ENCODE data around the gene KLHDC10.
"Not testable (repeated sequence)": the region's sequence is repeated elsewhere in the genome, so short reads cannot be mapped to it uniquely, and the experiment has no call there.

Gene KLHDC10, protein sequence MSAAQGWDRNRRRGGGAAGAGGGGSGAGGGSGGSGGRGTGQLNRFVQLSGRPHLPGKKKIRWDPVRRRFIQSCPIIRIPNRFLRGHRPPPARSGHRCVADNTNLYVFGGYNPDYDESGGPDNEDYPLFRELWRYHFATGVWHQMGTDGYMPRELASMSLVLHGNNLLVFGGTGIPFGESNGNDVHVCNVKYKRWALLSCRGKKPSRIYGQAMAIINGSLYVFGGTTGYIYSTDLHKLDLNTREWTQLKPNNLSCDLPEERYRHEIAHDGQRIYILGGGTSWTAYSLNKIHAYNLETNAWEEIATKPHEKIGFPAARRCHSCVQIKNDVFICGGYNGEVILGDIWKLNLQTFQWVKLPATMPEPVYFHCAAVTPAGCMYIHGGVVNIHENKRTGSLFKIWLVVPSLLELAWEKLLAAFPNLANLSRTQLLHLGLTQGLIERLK

DNA sequence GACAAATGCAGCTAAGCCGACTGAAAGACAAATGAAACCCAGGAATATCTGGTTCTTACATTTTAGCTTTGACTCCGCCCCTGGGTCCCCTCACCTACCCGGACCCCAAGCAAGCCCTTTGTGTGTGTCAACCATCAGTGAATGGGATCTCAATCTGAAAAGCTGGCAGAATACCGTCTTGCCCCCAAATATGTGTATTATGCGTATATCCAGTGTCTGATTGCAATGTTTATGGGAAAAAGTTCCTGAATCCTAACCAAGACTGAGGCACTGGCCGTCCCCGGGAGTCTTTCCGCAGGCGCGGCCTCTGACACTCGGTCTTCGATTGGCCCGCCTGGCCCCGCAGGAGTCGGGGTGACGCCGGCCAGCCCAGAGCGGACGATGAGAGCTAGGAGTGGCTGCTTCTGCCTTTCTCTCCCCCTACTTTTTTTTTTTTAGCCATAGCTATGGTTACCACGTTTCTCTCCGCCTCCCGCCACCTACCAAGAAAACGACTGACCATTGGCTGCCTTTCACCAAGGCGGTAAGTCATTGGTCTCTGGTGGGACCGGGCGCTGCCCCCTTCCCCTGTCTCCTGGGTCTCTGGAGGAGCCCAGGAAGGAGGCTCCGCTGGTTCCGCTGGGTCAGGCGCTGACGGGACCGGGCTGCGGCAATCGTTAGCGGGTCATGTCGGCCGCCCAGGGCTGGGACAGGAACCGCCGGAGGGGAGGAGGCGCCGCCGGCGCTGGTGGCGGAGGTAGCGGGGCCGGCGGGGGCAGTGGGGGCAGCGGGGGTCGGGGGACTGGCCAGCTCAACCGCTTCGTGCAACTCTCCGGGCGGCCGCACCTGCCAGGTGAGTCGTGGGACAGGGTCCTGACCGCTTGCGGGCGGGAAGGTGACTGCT, at the start of gene KLHDC10:
Gene KLHDC10, plus strand, starts transcription at position 557 of the 883 bp plus-strand sequence. Its CDS starts 110 bp downstream, at position 667.
- peak; percentile 96 for DNase-seq (ENCODE audit: insufficient read length, low spot score)
- FAIRE-seq = no peak

DNA sequence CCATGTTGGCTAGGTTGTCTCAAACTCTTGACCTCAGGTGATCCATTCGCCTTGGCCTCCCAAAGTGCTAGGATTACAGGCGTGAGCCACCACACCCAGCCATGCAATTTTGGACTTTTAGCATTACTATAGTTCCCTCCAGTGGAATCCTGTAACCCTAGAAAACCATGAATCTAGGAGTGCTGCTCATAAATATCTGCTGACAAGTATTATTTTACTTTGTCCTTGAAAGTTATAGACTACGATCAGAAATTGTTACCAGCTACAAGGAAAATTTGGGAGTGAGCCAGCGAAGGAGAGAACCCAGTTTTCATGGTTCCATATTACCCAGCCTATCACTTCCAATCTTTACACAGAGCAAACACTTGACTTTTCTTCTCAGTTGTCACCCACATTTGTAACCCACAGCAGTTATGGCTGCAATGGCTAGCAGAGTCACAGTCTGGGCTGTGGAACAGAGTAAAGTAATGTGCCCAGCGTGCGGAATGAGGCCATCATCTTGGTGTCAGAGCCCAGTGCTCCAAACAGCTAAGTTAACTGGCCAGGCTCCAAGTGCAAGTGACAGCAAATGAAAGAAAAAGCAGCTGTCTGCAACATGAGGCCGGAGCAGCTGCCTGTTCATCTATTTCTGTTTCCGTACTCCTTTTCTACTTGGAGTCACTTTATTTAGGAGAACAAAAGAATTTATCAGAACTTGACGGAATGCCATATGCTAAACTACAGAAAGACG, 49.1 kb upstream of the KLHDC10 start:
- FAIRE-seq (no peak), DNase-seq (ENCODE audit: insufficient read length, low spot score) (no peak)

GRCh38 chr7:130022115-130022514, 48.2 kb upstream of the KLHDC10 start:
- no peak for FAIRE-seq
- DNase-seq (ENCODE audit: insufficient read length, low spot score) = no peak

DNA sequence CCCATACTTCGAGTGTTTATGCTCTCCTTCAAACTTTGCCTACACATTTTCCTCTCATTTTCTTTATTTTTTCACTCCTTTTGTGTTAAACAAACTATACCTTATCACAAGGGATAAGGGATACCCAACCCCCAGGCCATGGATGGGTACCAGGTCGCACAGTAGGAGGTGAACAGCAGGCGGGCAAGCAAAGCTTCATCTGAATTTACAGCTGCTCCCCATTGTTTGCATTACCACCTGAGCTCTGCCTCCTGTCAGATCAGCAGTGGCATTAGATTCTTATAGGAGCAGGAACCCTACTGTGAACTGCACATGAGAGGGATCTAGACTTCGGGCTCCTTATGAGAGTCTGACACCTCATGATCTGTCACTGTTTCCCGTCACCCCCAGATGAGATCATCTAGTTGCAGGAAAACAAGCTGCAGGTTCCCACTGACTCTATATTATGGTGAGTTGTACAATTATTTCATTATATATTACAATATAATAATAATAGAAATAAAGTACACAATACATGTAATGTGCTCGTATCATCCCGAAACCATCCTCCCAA, 47.6 kb upstream of the KLHDC10 start:
- FAIRE-seq = no peak
- DNase-seq (ENCODE audit: insufficient read length, low spot score) = no peak

- DNase-seq (ENCODE audit: insufficient read length, low spot score) = no peak
- FAIRE-seq = no peak
These were observed 45.9 kb upstream of the KLHDC10 start for GRCh38 chr7:130024390-130024789.

GRCh38 chr7:130032698-130033097, 37.6 kb upstream of the KLHDC10 start:
- DNase-seq (ENCODE audit: insufficient read length, low spot score) (no peak), FAIRE-seq (no peak)

GRCh38 chr7:130037703-130038102, 32.6 kb upstream of the KLHDC10 start:
- DNase-seq (ENCODE audit: insufficient read length, low spot score) (no peak), FAIRE-seq (no peak)

DNA sequence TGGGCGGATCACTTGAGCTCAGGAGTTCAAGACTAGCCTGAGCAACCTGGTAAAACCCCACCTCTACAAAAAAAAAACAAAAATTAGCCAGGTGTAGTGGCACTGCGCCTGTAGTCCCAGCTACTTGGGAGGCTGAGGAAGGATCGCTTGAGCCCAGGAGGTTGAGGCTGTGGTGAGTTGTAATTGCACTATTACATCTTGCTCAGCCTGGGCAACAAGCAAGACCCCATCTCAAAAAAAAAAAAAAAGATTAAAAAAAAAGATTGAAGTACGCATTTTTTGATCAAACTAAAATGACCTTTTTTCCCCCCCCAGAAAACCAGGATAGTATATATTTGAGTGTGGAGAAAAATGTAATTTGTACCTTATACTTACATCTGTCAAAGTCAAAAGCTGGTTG, 29.8 kb upstream of the KLHDC10 start:
- DNase-seq (ENCODE audit: insufficient read length, low spot score) = no peak
- FAIRE-seq = no peak

DNA sequence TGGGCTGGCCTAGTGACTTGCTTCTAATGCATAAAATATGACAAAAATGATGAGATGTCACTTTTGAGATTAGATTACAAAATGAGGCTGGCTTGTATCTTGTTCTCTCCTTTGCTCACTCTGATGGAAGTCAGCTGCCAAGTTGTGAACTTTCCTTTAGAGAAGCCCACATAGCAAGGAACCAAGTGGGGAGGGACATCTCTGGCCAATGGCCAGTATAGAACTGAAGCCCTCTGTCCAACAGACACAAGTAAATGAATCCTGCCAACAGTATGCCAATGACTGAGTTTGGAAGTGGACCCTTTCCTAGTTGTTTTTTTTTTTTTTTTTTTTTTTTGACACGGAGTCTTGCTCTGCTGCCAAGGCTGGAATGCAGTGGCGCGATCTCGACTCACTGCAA, 22.5 kb upstream of the KLHDC10 start:
- DNase-seq (ENCODE audit: insufficient read length, low spot score) = no peak
- FAIRE-seq = no peak

DNA sequence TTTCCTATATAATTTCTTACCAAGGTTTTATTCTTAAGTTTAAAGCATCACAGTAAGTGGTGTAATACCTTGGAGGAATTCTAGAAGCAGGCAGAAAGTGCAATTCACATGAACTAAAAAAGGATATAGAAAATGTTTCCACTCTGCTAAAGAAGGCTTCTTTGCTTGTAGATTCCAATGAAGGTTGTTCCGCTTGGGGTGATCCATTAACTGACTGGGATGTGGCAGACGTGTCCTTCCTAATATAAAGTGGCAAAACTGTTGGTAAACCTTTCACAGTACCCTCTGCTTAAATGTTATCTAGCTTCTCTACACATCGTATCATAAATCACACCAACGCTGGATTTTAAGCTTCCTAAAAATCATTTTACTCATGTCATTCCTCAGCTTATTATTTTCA, 21.4 kb upstream of the KLHDC10 start:
- DNase-seq (ENCODE audit: insufficient read length, low spot score) (no peak), FAIRE-seq (no peak)

GRCh38 chr7:130052250-130052649, 18.1 kb upstream of the KLHDC10 start:
- DNase-seq (ENCODE audit: insufficient read length, low spot score); FAIRE-seq: not testable (repeated sequence)

DNA sequence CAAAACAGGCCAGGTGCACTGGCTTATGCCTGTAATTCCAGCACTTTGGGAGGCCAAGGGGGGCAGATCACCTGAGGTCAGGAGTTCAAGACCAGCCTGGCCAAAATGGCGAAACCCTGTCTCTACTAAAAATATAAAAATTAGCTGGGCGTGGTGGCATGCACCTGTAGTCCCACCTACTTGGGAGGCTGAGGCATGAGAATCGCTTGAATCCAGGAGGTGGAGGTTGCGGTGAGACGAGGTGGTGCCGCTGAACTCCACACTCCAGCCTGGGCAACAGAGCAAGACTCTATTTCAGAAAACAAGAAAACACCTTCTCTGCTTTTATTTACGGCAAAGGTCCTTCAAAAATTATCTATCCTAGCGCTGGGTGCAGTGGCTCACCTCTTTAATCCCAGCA, 15.1 kb upstream of the KLHDC10 start:
- DNase-seq (ENCODE audit: insufficient read length, low spot score); FAIRE-seq: not testable (repeated sequence)

GRCh38 chr7:130062246-130062645, 8.1 kb upstream of the KLHDC10 start:
- no peak for DNase-seq (ENCODE audit: insufficient read length, low spot score)
- FAIRE-seq = no peak

GRCh38 chr7:130063036-130063435, 7.3 kb upstream of the KLHDC10 start:
- FAIRE-seq (no peak), DNase-seq (ENCODE audit: insufficient read length, low spot score) (no peak)

DNA sequence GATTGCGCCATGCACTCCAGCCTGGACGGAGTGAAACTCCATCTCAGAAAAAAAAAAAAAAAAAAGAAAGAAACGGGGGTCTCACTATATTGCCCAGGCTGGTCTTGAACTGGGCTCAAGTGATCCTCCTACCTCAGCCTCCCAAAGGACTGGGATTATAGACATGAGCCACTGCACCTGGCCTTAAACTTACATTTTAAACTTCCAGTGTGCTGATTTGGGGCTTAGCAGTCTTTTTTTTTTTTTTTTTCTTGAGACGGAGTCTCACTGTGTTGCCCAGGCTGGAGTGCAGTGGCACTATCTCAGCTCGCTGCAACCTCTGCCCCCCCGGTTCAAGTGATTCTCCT, 5.8 kb upstream of the KLHDC10 start:
- not testable (repeated sequence) for FAIRE-seq; DNase-seq (ENCODE audit: insufficient read length, low spot score)

GRCh38 chr7:130065500-130066152, 4.7 kb upstream of the KLHDC10 start:
- no peak for FAIRE-seq
- DNase-seq (ENCODE audit: insufficient read length, low spot score) = no peak

DNA sequence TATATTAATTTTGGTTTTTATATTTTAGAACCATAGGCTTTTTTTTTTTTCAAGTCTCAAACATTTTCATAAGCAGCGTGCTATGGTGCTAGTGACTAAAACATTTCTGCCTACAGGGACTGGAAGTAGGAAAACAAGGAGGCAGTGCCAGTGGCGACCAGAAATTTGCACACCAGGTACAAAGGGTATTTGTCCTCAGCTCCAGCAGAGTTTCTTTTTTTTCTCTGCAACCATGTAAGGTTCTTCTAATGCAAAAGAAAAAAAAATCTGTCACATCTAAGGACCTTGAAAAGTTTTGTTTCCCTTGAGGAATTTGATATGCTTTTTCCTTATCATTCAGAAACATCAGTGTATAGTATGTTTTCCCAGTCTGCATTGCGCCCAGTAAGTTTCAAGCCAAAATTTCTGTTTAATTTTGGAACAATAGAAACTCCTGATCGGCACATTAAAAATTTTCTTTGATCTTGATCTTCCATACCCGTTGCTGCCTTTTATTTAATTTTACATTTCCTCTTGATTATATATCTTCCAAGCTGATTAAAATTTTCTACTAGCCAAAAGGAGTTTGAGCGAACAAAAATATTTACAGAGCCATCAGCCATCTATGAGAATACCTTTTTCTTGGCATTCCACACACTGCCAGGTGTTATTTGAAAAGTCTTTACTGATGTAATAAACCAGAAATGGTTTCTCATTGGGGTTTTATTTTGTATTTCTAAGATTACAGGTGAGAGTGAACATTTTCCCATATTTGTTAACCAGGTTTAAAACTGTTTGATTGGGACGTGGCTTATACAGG, 956 bp upstream of the KLHDC10 start:
- no peak for FAIRE-seq
- no peak for DNase-seq (ENCODE audit: insufficient read length, low spot score)

DNA sequence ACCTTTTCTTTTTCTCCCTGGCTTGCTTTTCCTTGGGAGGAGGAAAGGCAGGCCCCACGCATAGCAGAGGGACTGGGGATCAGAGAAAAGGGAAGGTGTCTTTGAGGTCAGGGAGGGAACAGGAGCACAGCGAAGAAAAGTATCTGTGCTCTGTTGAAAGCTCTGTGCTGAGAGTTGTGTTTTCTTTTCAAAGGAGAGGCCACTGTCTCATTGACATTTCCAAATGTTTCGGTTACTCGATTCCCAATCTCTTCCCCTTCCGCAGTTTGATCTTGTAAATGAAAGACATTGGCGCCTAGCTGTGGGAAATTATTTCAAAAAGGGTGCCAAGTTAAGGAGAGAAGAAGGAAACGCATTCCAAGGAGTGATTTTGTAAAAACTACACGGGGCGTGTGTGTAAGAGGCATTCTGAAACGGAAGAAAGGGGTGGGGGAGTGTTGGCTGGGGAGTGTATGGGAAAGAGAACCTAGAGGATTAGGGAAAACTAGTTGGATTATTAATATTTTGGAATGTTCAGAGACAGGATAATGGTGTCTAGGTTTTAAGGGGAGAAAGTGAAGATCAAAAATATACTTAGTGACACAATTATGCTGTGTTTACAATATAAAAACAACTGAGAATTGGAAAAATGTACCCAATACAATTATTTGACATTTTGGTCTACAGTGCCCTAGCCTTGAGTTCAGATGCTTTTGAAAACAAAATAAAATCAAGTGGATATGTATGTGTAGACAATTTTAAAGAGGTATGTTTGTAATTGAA, 708 bp downstream of the KLHDC10 start:
- no peak for FAIRE-seq
- no peak for DNase-seq (ENCODE audit: insufficient read length, low spot score)
